ENCODE results near the gene CD33.

DNA sequence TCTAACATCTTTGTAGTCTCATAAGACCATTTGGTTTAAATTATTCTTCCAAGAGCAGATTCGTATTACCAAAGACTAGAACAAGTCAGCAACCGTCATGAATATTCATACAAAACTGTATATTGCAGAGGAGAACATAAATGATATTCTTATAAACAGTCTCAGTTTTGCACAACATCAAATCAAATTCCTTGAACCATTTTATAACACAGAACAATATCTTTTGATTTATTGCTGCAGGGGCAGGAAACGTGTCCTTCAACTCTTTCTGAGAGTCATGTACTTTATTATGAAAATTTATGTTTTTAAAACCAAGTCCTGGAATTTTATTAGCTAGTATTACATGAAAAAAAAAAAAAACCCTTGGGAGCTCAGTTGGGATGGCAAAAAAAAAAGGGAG lies 52.2 kb downstream of the CD33 start:
- TF ChIP-seq, protein P1, sequence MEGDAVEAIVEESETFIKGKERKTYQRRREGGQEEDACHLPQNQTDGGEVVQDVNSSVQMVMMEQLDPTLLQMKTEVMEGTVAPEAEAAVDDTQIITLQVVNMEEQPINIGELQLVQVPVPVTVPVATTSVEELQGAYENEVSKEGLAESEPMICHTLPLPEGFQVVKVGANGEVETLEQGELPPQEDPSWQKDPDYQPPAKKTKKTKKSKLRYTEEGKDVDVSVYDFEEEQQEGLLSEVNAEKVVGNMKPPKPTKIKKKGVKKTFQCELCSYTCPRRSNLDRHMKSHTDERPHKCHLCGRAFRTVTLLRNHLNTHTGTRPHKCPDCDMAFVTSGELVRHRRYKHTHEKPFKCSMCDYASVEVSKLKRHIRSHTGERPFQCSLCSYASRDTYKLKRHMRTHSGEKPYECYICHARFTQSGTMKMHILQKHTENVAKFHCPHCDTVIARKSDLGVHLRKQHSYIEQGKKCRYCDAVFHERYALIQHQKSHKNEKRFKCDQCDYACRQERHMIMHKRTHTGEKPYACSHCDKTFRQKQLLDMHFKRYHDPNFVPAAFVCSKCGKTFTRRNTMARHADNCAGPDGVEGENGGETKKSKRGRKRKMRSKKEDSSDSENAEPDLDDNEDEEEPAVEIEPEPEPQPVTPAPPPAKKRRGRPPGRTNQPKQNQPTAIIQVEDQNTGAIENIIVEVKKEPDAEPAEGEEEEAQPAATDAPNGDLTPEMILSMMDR (IDR thresholded peaks at IDR 0.05 in 8 of 11, conservative IDR thresholded peaks at IDR 0.05 in 3 of 11): no peak
- no peak for TF ChIP-seq POLR2A (IDR thresholded peaks at IDR 0.05)
